ES-I3 (cell line): ENCODE results near the gene AQP6.

Source experiments
- H3K36me3 ChIP-seq: 2 replicates; pipeline ENCODE4 v1.6.1; 2013; ENCODE audit warnings: mild to moderate bottlenecking, low read length, control low read depth, moderate library complexity; ENCODE audit not compliant: insufficient read depth
- H3K4me1 ChIP-seq: 2 replicates; pipeline ENCODE4 v1.6.1; 2013; ENCODE audit warnings: mild to moderate bottlenecking, control low read depth, low read length; ENCODE audit not compliant: insufficient read depth
- H3K9ac ChIP-seq: 2 replicates; pipeline ENCODE4 v1.6.1; 2013; ENCODE audit warnings: low read depth, mild to moderate bottlenecking, low read length, moderate library complexity
- H3K9me3 ChIP-seq: 2 replicates; pipeline ENCODE4 v1.6.1; 2013; ENCODE audit warnings: mild to moderate bottlenecking, low read length, moderate library complexity; ENCODE audit not compliant: control insufficient read depth, insufficient read depth

AQP6 gene

DNA sequence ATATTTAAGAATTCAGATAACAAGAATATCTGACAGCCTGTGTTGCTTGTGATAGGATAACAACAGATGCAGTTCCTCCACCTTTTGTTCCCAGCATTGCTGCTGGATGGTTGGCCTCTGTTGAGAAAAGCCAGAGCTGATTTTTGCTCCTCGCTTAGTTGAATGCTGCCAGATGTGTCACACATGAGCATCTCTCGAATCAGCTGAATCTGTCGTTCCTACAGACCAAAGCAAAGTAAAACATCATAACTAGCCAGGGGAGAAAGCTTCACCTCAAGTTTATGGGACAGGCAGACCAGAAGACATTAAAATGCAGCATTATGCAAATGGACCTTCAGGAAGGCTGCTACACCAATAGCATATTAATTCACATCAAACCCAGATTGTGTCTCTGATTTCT is 32.4 kb downstream of the AQP6 start:
- Histone ChIP-seq H3K9me3 (no peaks in the 10 kb centered on the region), H3K4me1 (no peaks in the 10 kb centered on the region), H3K9ac (no peak overlapping the region), H3K36me3 (peaks cover 7% of the 10 kb centered on the region)

GRCh38 chr12:50006280-50006679 is 33.5 kb downstream of the AQP6 start:
- Histone ChIP-seq H3K9me3 (no peaks in the 10 kb centered on the region), H3K4me1 (no peaks in the 10 kb centered on the region), H3K9ac (no peak overlapping the region), H3K36me3 (peaks cover 2% of the 10 kb centered on the region)

GRCh38 chr12:50006754-50007442 is 34.2 kb downstream of the AQP6 start:
- Histone ChIP-seq H3K4me1 (no peaks in the 10 kb centered on the region), H3K9ac (no peak overlapping the region), H3K36me3 (peaks cover 2% of the 10 kb centered on the region), H3K9me3 (no peaks in the 10 kb centered on the region)

DNA sequence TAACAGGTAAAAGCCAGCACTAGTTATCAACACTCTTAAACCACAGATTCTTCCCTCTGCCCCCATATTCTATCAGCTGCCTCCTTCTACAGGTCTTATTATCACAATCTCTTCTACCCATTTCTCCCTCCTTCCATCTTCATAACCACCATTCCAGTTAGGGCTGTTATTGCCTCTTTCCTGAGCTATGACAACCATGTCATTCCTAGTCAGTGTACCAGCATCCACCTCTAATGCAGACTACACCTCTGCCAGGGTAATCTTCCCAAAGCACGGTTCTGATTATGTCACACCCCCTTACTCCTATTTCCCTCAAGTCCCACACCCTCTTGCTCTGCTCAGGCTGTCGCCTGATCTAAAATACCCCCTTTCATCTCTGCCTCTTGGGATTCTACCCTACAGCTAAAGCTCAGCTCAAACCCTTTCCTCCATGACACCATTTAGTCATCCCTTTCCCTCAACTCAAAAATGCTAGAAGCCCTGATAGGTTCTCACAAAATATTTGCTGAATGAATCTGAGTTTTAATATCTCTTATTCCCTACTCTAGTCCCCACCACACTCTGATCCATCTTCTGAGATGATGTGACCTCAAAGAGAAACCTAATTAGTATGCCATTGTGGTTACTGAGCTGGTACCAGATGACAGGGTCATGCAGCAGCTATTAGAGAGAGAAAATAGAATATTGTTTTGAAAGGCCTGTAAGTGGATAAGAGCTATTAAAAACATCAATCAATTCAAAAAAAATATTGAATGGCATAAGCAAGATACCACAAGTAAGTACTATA is 40.8 kb downstream of the AQP6 start:
- Histone ChIP-seq H3K4me1 (no peaks in the 10 kb centered on the region), H3K9ac (no peak overlapping the region), H3K9me3 (no peaks in the 10 kb centered on the region), H3K36me3 (no peaks in the 10 kb centered on the region; the same call in 1 of the 2 replicates)

DNA sequence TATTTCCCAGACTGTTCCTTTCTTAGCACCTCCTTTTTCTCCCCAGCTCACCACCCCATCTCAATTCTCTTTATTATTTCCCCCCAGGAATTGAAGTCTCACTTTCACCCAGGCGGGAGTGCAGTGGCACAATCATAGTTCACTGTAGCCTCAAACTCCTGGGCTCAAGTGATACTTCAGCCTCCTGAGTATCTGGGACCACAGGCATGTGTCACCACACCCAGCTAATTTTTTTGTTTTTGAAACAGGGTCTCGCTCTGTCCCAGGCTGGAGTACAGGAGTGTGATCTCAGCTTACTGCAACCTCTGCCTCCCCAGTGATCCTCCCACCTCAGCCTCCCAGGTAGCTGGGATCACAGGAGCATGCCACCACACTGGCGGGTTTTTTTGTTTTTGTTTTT is 41.6 kb downstream of the AQP6 start:
- no peak overlapping the region for H3K9ac ChIP-seq
- H3K4me1 ChIP-seq = no peaks in the 10 kb centered on the region
- H3K9me3 ChIP-seq = no peaks in the 10 kb centered on the region
- H3K36me3 ChIP-seq = no peaks in the 10 kb centered on the region; the same call in 1 of the 2 replicates

GRCh38 chr12:50016501-50017475 is 44.0 kb downstream of the AQP6 start:
- no peak overlapping the region for H3K9ac ChIP-seq

GRCh38 chr12:50017641-50018040 is 44.9 kb downstream of the AQP6 start:
- H3K9ac ChIP-seq = no peak overlapping the region
- no peaks in the 10 kb centered on the region for H3K36me3 ChIP-seq
- H3K4me1 ChIP-seq = no peaks in the 10 kb centered on the region
- no peaks in the 10 kb centered on the region for H3K9me3 ChIP-seq

More at GRCh38 chr12:50016501-50017475, 44.0 kb downstream of the AQP6 start:
- Histone ChIP-seq H3K4me1 (no peaks in the 10 kb centered on the region), H3K36me3 (no peaks in the 10 kb centered on the region), H3K9me3 (no peaks in the 10 kb centered on the region)

DNA sequence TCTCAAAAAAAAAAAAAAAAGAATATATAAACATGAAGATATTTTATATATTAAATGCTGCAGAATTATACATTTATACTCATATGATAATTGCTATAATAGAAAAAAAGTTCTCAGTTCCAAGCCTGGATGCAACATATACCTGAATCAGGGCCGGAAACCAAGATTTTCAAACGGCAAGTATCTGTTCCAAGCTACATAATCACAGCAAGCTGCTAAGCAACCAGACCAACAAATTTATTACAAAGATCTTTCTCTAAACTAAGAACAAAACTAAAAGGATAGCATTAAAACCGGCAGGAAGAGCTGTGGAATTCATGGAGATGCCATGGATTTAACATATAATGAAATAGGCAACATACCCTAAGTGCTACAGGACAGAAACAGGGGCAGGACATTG is 45.4 kb downstream of the AQP6 start:
- Histone ChIP-seq H3K9me3 (no peaks in the 10 kb centered on the region), H3K36me3 (no peaks in the 10 kb centered on the region), H3K4me1 (no peaks in the 10 kb centered on the region), H3K9ac (no peak overlapping the region)

- Histone ChIP-seq H3K9ac (no peak overlapping the region), H3K36me3 (no peaks in the 10 kb centered on the region), H3K4me1 (no peaks in the 10 kb centered on the region), H3K9me3 (no peaks in the 10 kb centered on the region)
Observed at GRCh38 chr12:50018968-50019367, 46.2 kb downstream of the AQP6 start.

DNA sequence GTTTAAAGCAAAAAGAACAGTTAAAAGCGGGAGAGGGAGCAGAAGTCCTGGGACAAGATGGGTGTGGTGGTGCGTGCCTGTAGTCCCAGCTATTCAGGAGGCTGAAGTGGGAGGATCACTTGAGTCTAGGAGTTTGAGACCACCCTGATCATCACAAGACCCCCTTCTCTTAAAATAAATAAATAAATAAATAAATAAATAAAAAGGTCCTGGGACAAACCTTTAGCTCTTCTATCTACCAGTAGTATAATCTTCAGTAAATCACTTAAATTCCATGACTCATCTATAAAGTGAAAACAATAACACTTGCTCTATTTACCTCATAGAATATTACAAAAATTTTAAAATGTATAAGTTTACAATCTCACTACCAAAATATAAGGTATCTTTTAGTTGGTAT is 46.8 kb downstream of the AQP6 start:
- Histone ChIP-seq H3K9ac (no peak overlapping the region), H3K36me3 (no peaks in the 10 kb centered on the region), H3K4me1 (no peaks in the 10 kb centered on the region), H3K9me3 (no peaks in the 10 kb centered on the region)

GRCh38 chr12:50021031-50021430 is 48.3 kb downstream of the AQP6 start:
- Histone ChIP-seq H3K36me3 (no peaks in the 10 kb centered on the region), H3K9me3 (no peaks in the 10 kb centered on the region), H3K9ac (no peak overlapping the region), H3K4me1 (no peaks in the 10 kb centered on the region)

- no peaks in the 10 kb centered on the region for H3K9me3 ChIP-seq
- H3K36me3 ChIP-seq = no peaks in the 10 kb centered on the region
- no peaks in the 10 kb centered on the region for H3K4me1 ChIP-seq
- no peak overlapping the region for H3K9ac ChIP-seq
Observed at GRCh38 chr12:50022903-50023302, 50.2 kb downstream of the AQP6 start.

DNA sequence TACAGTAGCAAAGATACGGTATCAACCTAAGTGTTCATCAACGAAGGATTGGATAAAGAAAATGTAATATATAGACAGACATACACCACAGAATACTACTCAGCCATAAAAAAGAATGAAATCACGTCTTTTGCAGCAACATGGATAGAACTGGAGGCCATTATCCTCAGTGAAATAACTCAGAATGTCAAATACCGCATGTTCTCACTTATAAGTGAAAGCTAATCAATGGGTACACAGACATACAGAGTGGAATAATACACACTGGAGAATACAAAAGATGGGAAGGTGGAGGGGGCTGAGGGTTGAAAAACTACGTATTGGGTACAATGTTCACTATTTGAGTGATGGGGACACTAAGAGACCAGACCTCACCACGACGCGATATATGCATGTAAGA is 51.5 kb downstream of the AQP6 start:
- H3K4me1 ChIP-seq = no peaks in the 10 kb centered on the region
- H3K9ac ChIP-seq = peak overlapping the region; percentile 74; the same call in 1 of the 2 replicates
- no peaks in the 10 kb centered on the region for H3K36me3 ChIP-seq
- H3K9me3 ChIP-seq = no peaks in the 10 kb centered on the region

- Histone ChIP-seq H3K4me1 (no peaks in the 10 kb centered on the region), H3K9me3 (no peaks in the 10 kb centered on the region), H3K9ac (peak overlapping the region; percentile 74), H3K36me3 (no peaks in the 10 kb centered on the region)
Observed at GRCh38 chr12:50024805-50025186, 52.0 kb downstream of the AQP6 start.
